GM12872 (cell line): ENCODE measurements around the gene PNMA1.

Source experiments
- CTCF ChIP-seq: IDR thresholded peaks from 3 replicates; pipeline ENCODE4 v1.5.1; 2011; ENCODE audit warnings: low read depth, mild to moderate bottlenecking, low read length, moderate library complexity; ENCODE audit not compliant: insufficient read depth

The PNMA1 gene

DNA sequence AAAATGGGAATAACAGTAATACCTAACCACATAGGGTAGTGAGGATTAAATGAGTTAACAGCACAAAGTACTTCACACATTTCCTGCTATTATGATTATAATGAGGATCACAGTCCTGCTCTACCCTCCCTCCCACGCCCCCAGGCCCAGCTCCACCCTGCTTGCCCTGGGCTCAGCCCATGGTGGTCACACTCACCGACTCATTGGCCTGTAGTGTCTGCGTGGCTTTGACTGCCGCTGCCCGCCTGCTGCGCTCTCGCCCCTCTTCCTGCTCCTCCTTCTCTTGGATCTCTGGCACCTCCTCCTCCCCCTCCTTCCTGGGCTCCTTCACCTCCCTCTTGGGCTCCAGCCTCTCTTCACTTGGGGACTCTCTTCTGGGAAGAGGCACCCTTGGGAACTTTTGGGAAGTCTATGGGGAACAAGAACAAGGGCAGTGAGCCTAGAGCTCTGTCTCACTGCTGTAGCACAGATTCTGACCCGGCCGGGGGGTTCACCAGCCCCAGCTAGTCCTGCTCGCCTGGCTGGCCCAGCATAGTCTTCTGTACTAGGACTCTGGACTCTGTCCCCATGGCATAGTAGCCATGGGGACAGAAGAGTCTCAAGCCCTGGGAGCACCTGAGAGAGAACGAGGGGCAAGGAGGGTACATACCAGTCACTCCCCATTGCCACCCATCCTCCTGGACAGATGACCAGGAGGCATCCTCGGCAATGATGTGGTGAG, 7.1 kb upstream of the PNMA1 start:
- no peak for TF ChIP-seq CTCF

DNA sequence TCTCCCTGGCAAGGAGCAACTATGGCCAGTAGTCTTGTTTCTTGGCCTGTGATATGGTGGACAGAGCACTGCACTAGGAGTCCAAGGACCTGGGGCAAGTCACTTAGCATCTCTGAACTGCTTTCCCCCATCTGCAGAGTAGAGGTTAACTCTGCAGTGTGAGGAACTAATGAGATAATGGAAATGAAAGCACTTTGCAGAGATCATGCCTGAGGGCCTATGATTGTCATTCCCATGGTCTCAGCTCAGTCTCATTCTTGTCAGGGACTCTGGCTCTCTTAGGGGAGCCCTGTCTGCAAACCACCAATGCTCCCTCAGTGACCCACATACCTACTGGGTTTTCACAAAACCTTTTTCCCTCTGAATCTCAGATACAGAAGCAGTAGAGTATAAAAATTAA, 6.5 kb upstream of the PNMA1 start:
- TF ChIP-seq CTCF, result no peak

- no peak for TF ChIP-seq CTCF
Observed at GRCh38 chr14:73719791-73720190, 5.6 kb upstream of the PNMA1 start.

- no peak for TF ChIP-seq CTCF
Observed at GRCh38 chr14:73719361-73719760, 5.2 kb upstream of the PNMA1 start.

DNA sequence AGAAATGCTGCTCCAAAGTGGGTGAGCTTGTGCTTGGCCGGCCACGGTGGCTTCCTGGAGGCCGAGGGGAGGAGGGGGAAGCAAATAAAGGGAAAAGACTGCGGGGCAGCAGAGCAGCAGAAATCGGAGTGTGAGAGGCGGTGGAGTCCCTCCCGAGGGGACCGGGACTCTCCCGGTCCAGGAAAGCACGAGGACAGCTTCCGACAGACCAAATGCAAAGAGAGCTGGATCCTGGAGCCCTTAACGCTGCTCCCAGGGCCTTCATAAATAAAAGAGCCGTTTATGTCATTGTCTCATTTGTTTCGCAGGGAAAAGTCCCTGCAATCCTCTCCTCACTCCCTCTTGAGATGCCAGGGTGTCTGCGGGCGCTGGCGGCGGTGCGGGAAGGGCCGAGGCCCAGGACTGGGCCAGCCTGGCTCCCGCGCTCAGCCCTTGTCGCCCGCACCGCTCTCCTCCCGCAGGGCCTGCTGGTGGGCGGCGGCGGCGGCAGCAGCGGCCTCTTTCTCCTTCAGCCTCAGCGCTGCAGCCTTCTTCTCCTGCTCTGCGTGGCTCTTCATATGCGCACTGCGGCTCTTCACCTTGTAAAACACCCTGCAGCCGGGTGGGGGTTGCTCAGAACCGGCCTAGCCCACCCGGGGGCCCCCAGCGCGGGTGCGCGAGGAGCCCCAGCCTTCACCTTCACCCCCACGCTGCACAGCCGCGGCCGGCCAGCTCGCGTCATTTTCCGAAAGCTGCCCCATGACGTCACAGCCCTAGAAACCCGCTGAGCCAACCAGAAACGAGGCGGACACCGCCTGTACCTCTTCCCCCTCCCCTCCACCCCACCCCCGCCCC, 4.5 kb upstream of the PNMA1 start:
- no peak for TF ChIP-seq CTCF

GRCh38 chr14:73717711-73718417, 3.7 kb upstream of the PNMA1 start:
- TF ChIP-seq CTCF, result no peak

GRCh38 chr14:73717266-73717665, 3.1 kb upstream of the PNMA1 start:
- TF ChIP-seq CTCF, result no peak
